Iris pigment epithelial cell (primary cell): ENCODE results near the gene TMCC1.
"Not testable (repeated sequence)": the region's sequence is repeated elsewhere in the genome, so short reads cannot be mapped to it uniquely, and the experiment has no call there.

Source experiments
- DNase-seq: peaks from one replicate; pipeline ENCODE4 v3.0.0-alpha.2; 2011; ENCODE audit warnings: low read depth

Gene TMCC1

GRCh38 chr3:129770604-129771003 is 122.9 kb downstream of the TMCC1 start:
- DNase-seq: no peak

GRCh38 chr3:129769616-129770015 is 123.9 kb downstream of the TMCC1 start:
- no peak for DNase-seq

GRCh38 chr3:129768728-129769127 is 124.8 kb downstream of the TMCC1 start:
- no peak for DNase-seq

- no peak for DNase-seq
These were observed 127.4 kb downstream of the TMCC1 start for GRCh38 chr3:129766135-129766534.

- no peak for DNase-seq
These were observed 129.4 kb downstream of the TMCC1 start for GRCh38 chr3:129764090-129764489.

- no peak for DNase-seq
These were observed 134.7 kb downstream of the TMCC1 start for GRCh38 chr3:129758785-129759320.

- no peak for DNase-seq
These were observed 135.2 kb downstream of the TMCC1 start for GRCh38 chr3:129758306-129758705.

- peak; percentile 36 for DNase-seq
These were observed 136.6 kb downstream of the TMCC1 start for GRCh38 chr3:129756871-129757270.

GRCh38 chr3:129751105-129751504 is 142.4 kb downstream of the TMCC1 start:
- not testable (repeated sequence) for DNase-seq

- DNase-seq: no peak
These were observed 143.8 kb downstream of the TMCC1 start for GRCh38 chr3:129749692-129750091.

GRCh38 chr3:129747992-129748391 is 145.5 kb downstream of the TMCC1 start:
- no peak for DNase-seq

GRCh38 chr3:129747136-129747535 is 146.4 kb downstream of the TMCC1 start:
- DNase-seq: no peak

- DNase-seq: no peak
These were observed 146.9 kb downstream of the TMCC1 start for GRCh38 chr3:129746629-129747028.

- peak; percentile 33 for DNase-seq
These were observed 148.3 kb downstream of the TMCC1 start for GRCh38 chr3:129745253-129745652.

GRCh38 chr3:129741794-129742193 is 151.7 kb downstream of the TMCC1 start:
- no peak for DNase-seq

GRCh38 chr3:129740090-129740489 is 153.4 kb downstream of the TMCC1 start:
- DNase-seq: no peak

GRCh38 chr3:129739634-129740033 is 153.9 kb downstream of the TMCC1 start:
- no peak for DNase-seq

GRCh38 chr3:129738172-129738571 is 155.3 kb downstream of the TMCC1 start:
- no peak for DNase-seq

GRCh38 chr3:129736070-129736469 is 157.4 kb downstream of the TMCC1 start:
- DNase-seq: no peak

- no peak for DNase-seq
These were observed 157.9 kb downstream of the TMCC1 start for GRCh38 chr3:129735638-129736037.

- no peak for DNase-seq
These were observed 159.1 kb downstream of the TMCC1 start for GRCh38 chr3:129734449-129734848.

GRCh38 chr3:129732200-129732876 is 161.2 kb downstream of the TMCC1 start:
- peak; percentile 17 for DNase-seq

- DNase-seq: peak; percentile 35
These were observed 165.8 kb downstream of the TMCC1 start for GRCh38 chr3:129727707-129728106.
